Trophoblast cell (in vitro differentiated cells and primary cell): Measurements from ENCODE around the gene TTYH2.

Experiments used
- DNase-seq, 2 donors: peaks; one replicate each; pipeline ENCODE4 v3.0.0-alpha.2; 2016
- H2AFZ ChIP-seq: 2 replicates; pipeline ENCODE4 v1.6.1; 2013; ENCODE audit warnings: low read length, moderate library complexity, mild to moderate bottlenecking; ENCODE audit not compliant: insufficient read depth, poor library complexity
- H2AK5ac ChIP-seq: 2 replicates; pipeline ENCODE4 v1.6.1; 2013; ENCODE audit warnings: mild to moderate bottlenecking, low read length
- H2BK120ac ChIP-seq: 2 replicates; pipeline ENCODE4 v1.6.1; 2013; ENCODE audit warnings: low read length, mild to moderate bottlenecking, moderate library complexity; ENCODE audit not compliant: insufficient read depth, poor library complexity
- H2BK12ac ChIP-seq: 2 replicates; pipeline ENCODE4 v1.6.1; 2013; ENCODE audit warnings: mild to moderate bottlenecking, low read length, moderate library complexity
- H2BK5ac ChIP-seq: 2 replicates; pipeline ENCODE4 v1.6.1; 2013; ENCODE audit warnings: low read length, low read depth, moderate library complexity, mild to moderate bottlenecking; ENCODE audit not compliant: poor library complexity
- H3K14ac ChIP-seq: 2 replicates; pipeline ENCODE4 v1.6.1; 2013; ENCODE audit warnings: mild to moderate bottlenecking, low read length
- H3K18ac ChIP-seq: 2 replicates; pipeline ENCODE4 v1.6.1; 2013; ENCODE audit warnings: mild to moderate bottlenecking, low read length
- H3K23ac ChIP-seq: 2 replicates; pipeline ENCODE4 v1.6.1; 2013; ENCODE audit warnings: low read length
- H3K27ac ChIP-seq: 2 replicates; pipeline ENCODE4 v1.5.1; 2013; ENCODE audit warnings: low read depth, mild to moderate bottlenecking, inconsistent platforms, low read length, moderate library complexity
- H3K27me3 ChIP-seq: 2 replicates; pipeline ENCODE4 v1.6.1; 2013; ENCODE audit warnings: inconsistent platforms, mild to moderate bottlenecking, low read length, moderate library complexity; ENCODE audit not compliant: insufficient read depth
- H3K36me3 ChIP-seq, 2 experiments: 1 replicate in 1 of 2; 2 replicates in 1 of 2; pipeline ENCODE4 v1.6.1; 2013; ENCODE audit warnings: low read length in 2 of 2, mild to moderate bottlenecking in 2 of 2, moderate library complexity in 1 of 2; ENCODE audit not compliant: insufficient read depth in 2 of 2, control insufficient read depth in 1 of 2
- H3K4ac ChIP-seq: 2 replicates; pipeline ENCODE4 v1.6.1; 2013; ENCODE audit warnings: low read depth, mild to moderate bottlenecking, low read length, moderate library complexity
- H3K4me1 ChIP-seq, 2 experiments: 1 replicate in 1 of 2; 2 replicates in 1 of 2; pipeline ENCODE4 v1.6.1; 2013; ENCODE audit warnings: low read length in 2 of 2, mild to moderate bottlenecking in 2 of 2, moderate library complexity in 1 of 2; ENCODE audit not compliant: insufficient read depth in 2 of 2, control insufficient read depth in 1 of 2
- H3K4me2 ChIP-seq: 2 replicates; pipeline ENCODE4 v1.6.1; 2013; ENCODE audit warnings: inconsistent platforms, mild to moderate bottlenecking, low read length, moderate library complexity
- H3K4me3 ChIP-seq: 2 replicates; pipeline ENCODE4 v1.5.1; 2013; ENCODE audit warnings: mild to moderate bottlenecking, low read depth, low read length, inconsistent platforms
- H3K79me1 ChIP-seq: one replicate; pipeline ENCODE4 v1.6.1; 2013; ENCODE audit warnings: low read length
- H3K79me2 ChIP-seq: 2 replicates; pipeline ENCODE4 v1.6.1; 2013; ENCODE audit warnings: low read length, mild to moderate bottlenecking; ENCODE audit not compliant: control insufficient read depth, insufficient read depth, poor library complexity
- H3K9ac ChIP-seq: 2 replicates; pipeline ENCODE4 v1.6.1; 2013; ENCODE audit warnings: mild to moderate bottlenecking, low read length
- H3K9me3 ChIP-seq: 2 replicates; pipeline ENCODE4 v1.6.1; 2013; ENCODE audit warnings: low read depth, mild to moderate bottlenecking, control low read depth, inconsistent platforms, low read length; ENCODE audit not compliant: insufficient read depth
- H4K12ac ChIP-seq: 2 replicates; pipeline ENCODE4 v1.6.1; 2013; ENCODE audit warnings: low read depth, mild to moderate bottlenecking, low read length, moderate library complexity
- H4K8ac ChIP-seq: 2 replicates; pipeline ENCODE4 v1.6.1; 2013; ENCODE audit warnings: low read depth, mild to moderate bottlenecking, low read length, moderate library complexity
- H4K91ac ChIP-seq: one replicate; pipeline ENCODE4 v1.6.1; 2013; ENCODE audit warnings: low read depth, mild to moderate bottlenecking, low read length, moderate library complexity
- WGBS: extraction: QIAGEN DNeasy Blood & Tissue Kit; methylation state at CpG from one replicate; pipeline ENCODE4 v1.1.7; 2013; ENCODE audit warnings: missing lambda C conversion rate; ENCODE audit not compliant: insufficient read length, insufficient coverage; ENCODE audit errors: extremely low coverage; 5-methylcytosine and 5-hydroxymethylcytosine counted together

TTYH2 gene

DNA sequence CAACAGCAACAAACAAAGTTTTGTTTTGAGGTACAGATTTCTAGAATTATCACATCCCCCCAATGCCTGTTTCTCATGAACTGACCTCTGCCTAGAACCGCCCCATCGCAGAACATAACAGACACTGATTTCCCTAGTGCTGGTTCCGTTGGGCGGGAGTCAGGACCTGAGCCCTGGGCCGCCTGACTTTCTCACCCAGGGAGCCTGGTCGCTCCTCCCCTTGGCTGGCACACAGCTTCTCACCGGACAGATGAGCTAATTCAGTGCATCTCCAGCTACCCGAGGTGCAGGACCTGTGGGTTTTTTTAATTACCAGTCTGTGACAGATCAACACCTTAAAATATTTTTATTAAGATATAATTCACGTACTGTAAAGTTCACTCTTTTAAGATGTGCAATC, 30.0 kb upstream of the TTYH2 start:
- no peak overlapping the region for H2BK120ac ChIP-seq
- no peaks in the 10 kb centered on the region for H3K79me1 ChIP-seq
- no peak overlapping the region for H2AK5ac ChIP-seq
- peaks cover 2% of the 10 kb centered on the region for H3K9me3 ChIP-seq
- no peaks in the 10 kb centered on the region for H3K4me1 ChIP-seq
- H3K79me2 ChIP-seq = no peaks in the 10 kb centered on the region
- no peak overlapping the region for H3K18ac ChIP-seq
- no peak overlapping the region for H4K8ac ChIP-seq
- H3K4me3 ChIP-seq = no peak overlapping the region
- no peaks in the 10 kb centered on the region for H3K36me3 ChIP-seq
- no peak overlapping the region for H4K12ac ChIP-seq
- no peak overlapping the region for H3K9ac ChIP-seq
- DNase-seq = no peak
- H4K91ac ChIP-seq = no peak overlapping the region
- H3K23ac ChIP-seq = no peak overlapping the region
- H2BK12ac ChIP-seq = no peak overlapping the region
- H3K4ac ChIP-seq = no peak overlapping the region
- H3K27me3 ChIP-seq = no peaks in the 10 kb centered on the region
- WGBS = no CpG with 5 or more reads among the region's 9 CpGs
- H2BK5ac ChIP-seq = no peak overlapping the region
- no peak overlapping the region for H2AFZ ChIP-seq
- no peak overlapping the region for H3K27ac ChIP-seq
- no peak overlapping the region for H3K14ac ChIP-seq
- H3K4me2 ChIP-seq = no peak overlapping the region

GRCh38 chr17:74185571-74186185, 27.7 kb upstream of the TTYH2 start:
- H3K36me3 ChIP-seq = no peaks in the 10 kb centered on the region
- H3K14ac ChIP-seq = no peak overlapping the region
- H3K9ac ChIP-seq = no peak overlapping the region
- H3K4ac ChIP-seq = no peak overlapping the region
- WGBS = no CpG with 5 or more reads among the region's 9 CpGs
- H2AK5ac ChIP-seq = no peak overlapping the region
- no peak overlapping the region for H2AFZ ChIP-seq
- no peak overlapping the region for H3K4me2 ChIP-seq
- H2BK5ac ChIP-seq = no peak overlapping the region
- no peaks in the 10 kb centered on the region for H3K79me1 ChIP-seq
- no peaks in the 10 kb centered on the region for H3K4me1 ChIP-seq
- H3K23ac ChIP-seq = no peak overlapping the region
- H3K18ac ChIP-seq = no peak overlapping the region
- no peaks in the 10 kb centered on the region for H3K79me2 ChIP-seq
- H3K27me3 ChIP-seq = no peaks in the 10 kb centered on the region
- no peak overlapping the region for H3K27ac ChIP-seq
- no peak for DNase-seq
- H4K8ac ChIP-seq = no peak overlapping the region
- H2BK12ac ChIP-seq = no peak overlapping the region
- peaks cover 5% of the 10 kb centered on the region for H3K9me3 ChIP-seq
- no peak overlapping the region for H2BK120ac ChIP-seq
- H3K4me3 ChIP-seq = no peak overlapping the region
- no peak overlapping the region for H4K12ac ChIP-seq
- no peak overlapping the region for H4K91ac ChIP-seq

- Histone ChIP-seq H2AFZ (no peak overlapping the region), H3K14ac (no peak overlapping the region), H2BK12ac (no peak overlapping the region), H3K4me1 (no peaks in the 10 kb centered on the region), H4K8ac (no peak overlapping the region), H3K23ac (no peak overlapping the region), H4K12ac (no peak overlapping the region), H2BK5ac (no peak overlapping the region), H3K79me2 (no peaks in the 10 kb centered on the region), H3K4me3 (peak overlapping the region; percentile 63), H2AK5ac (no peak overlapping the region), H3K27me3 (no peaks in the 10 kb centered on the region), H3K79me1 (no peaks in the 10 kb centered on the region), H3K27ac (no peak overlapping the region), H3K9ac (no peak overlapping the region), H3K18ac (no peak overlapping the region), H3K4me2 (no peak overlapping the region), H2BK120ac (no peak overlapping the region), H3K9me3 (peaks cover 5% of the 10 kb centered on the region), H3K36me3 (no peaks in the 10 kb centered on the region), H3K4ac (no peak overlapping the region), H4K91ac (no peak overlapping the region)
- WGBS = no CpG with 5 or more reads among the region's 20 CpGs
- no peak for DNase-seq
These were observed 26.9 kb upstream of the TTYH2 start for GRCh38 chr17:74186498-74186897.

DNA sequence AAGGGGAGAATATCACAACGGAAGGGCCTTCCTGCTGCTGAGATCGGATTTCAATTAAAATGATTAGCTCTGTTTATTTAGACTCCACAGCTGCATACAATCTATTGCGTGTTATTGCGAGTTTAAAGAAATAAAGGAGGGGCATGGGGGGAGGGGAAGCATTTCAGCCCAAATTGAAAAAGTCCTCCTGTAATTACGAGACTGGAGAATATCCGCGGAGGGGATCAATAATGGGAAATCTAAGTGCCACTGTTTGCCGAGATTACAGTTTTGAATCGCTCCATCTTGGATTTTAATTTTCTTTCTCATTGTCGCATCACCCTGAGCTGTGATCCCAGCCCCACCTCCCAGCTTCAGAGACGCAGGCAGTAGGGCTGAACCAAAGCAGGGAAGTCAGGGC, 25.6 kb upstream of the TTYH2 start:
- H3K4ac ChIP-seq = no peak overlapping the region
- no peak overlapping the region for H3K27ac ChIP-seq
- no peak overlapping the region for H3K18ac ChIP-seq
- no peak overlapping the region for H3K4me3 ChIP-seq
- H3K4me2 ChIP-seq = no peak overlapping the region
- H3K36me3 ChIP-seq = no peaks in the 10 kb centered on the region
- H2AK5ac ChIP-seq = no peak overlapping the region
- H4K12ac ChIP-seq = no peak overlapping the region
- H3K4me1 ChIP-seq = no peaks in the 10 kb centered on the region
- H3K9ac ChIP-seq = no peak overlapping the region
- H3K9me3 ChIP-seq = peaks cover 5% of the 10 kb centered on the region
- no CpG with 5 or more reads among the region's 11 CpGs for WGBS
- H3K79me1 ChIP-seq = no peaks in the 10 kb centered on the region
- no peaks in the 10 kb centered on the region for H3K79me2 ChIP-seq
- no peak overlapping the region for H2AFZ ChIP-seq
- no peaks in the 10 kb centered on the region for H3K27me3 ChIP-seq
- no peak overlapping the region for H2BK120ac ChIP-seq
- H2BK5ac ChIP-seq = no peak overlapping the region
- DNase-seq = no peak
- no peak overlapping the region for H3K14ac ChIP-seq
- no peak overlapping the region for H4K8ac ChIP-seq
- no peak overlapping the region for H4K91ac ChIP-seq
- H3K23ac ChIP-seq = no peak overlapping the region
- no peak overlapping the region for H2BK12ac ChIP-seq
